H9 (cell line): ENCODE results near the gene RERE. TPM values are rescaled to one million over a fixed set of nuclear protein-coding genes. Genes with fewer than 3 reads are reported as not detected.

Experiments used
- DNase-seq: peaks from one replicate; pipeline ENCODE4 v3.0.0-alpha.2; 2017
- H2AFZ ChIP-seq: one replicate; pipeline ENCODE4 v1.6.1; 2013; ENCODE audit warnings: mild to moderate bottlenecking, low read length, control low read depth, moderate library complexity
- H2AK5ac ChIP-seq: 2 replicates; pipeline ENCODE4 v1.6.1; 2013; ENCODE audit warnings: low read length, control low read depth, mixed read lengths; ENCODE audit not compliant: insufficient read length
- H2BK120ac ChIP-seq: one replicate; pipeline ENCODE4 v1.6.1; 2013; ENCODE audit warnings: low read depth, mild to moderate bottlenecking, low read length, control low read depth, inconsistent platforms; ENCODE audit not compliant: poor library complexity, severe bottlenecking
- H2BK12ac ChIP-seq: 2 replicates; pipeline ENCODE4 v1.6.1; 2013; ENCODE audit warnings: low read length, control low read depth, mixed read lengths, low read depth; ENCODE audit not compliant: insufficient read length
- H2BK15ac ChIP-seq: 2 replicates; pipeline ENCODE4 v1.6.1; 2013; ENCODE audit warnings: low read depth, low read length, control low read depth
- H2BK20ac ChIP-seq: one replicate; pipeline ENCODE4 v1.6.1; 2013; ENCODE audit warnings: low read depth, mild to moderate bottlenecking, low read length, control low read depth, inconsistent platforms; ENCODE audit not compliant: poor library complexity, severe bottlenecking
- H2BK5ac ChIP-seq: 2 replicates; pipeline ENCODE4 v1.6.1; 2013; ENCODE audit warnings: low read length, control low read depth, mixed read lengths; ENCODE audit not compliant: insufficient read length
- H3K14ac ChIP-seq: 2 replicates; pipeline ENCODE4 v1.6.1; 2013; ENCODE audit warnings: low read length, control low read depth; ENCODE audit not compliant: insufficient read depth
- H3K18ac ChIP-seq: 2 replicates; pipeline ENCODE4 v1.6.1; 2013; ENCODE audit warnings: low read depth, mild to moderate bottlenecking, mixed read lengths, low read length, control low read depth; ENCODE audit not compliant: insufficient read length
- H3K23ac ChIP-seq: 2 replicates; pipeline ENCODE4 v1.6.1; 2013; ENCODE audit warnings: low read length, control low read depth, mixed read lengths, low read depth; ENCODE audit not compliant: insufficient read length
- H3K23me2 ChIP-seq: 2 replicates; pipeline ENCODE4 v1.6.1; 2013; ENCODE audit warnings: low read depth, mild to moderate bottlenecking, mixed read lengths, low read length, control low read depth; ENCODE audit not compliant: insufficient read length, poor library complexity, severe bottlenecking
- H3K27ac ChIP-seq: 2 replicates; pipeline ENCODE4 v1.5.1; 2013; ENCODE audit warnings: low read length, control low read depth, mixed read lengths, low read depth; ENCODE audit not compliant: insufficient read length
- H3K27me3 ChIP-seq: 2 replicates; pipeline ENCODE4 v1.6.1; 2013; ENCODE audit warnings: low read length, control low read depth, inconsistent platforms; ENCODE audit not compliant: insufficient read depth
- H3K4ac ChIP-seq: 2 replicates; pipeline ENCODE4 v1.6.1; 2013; ENCODE audit warnings: low read depth, mild to moderate bottlenecking, control low read depth, inconsistent platforms, low read length, moderate library complexity
- H3K4me1 ChIP-seq: 2 replicates; pipeline ENCODE4 v1.6.1; 2013; ENCODE audit warnings: low read length, control low read depth, inconsistent platforms; ENCODE audit not compliant: insufficient read depth
- H3K4me2 ChIP-seq: 2 replicates; pipeline ENCODE4 v1.6.1; 2013; ENCODE audit warnings: low read length, control low read depth, mixed read lengths; ENCODE audit not compliant: insufficient read length, insufficient read depth
- H3K56ac ChIP-seq: 2 replicates; pipeline ENCODE4 v1.6.1; 2013; ENCODE audit warnings: low read depth, mild to moderate bottlenecking, mixed read lengths, low read length, control low read depth; ENCODE audit not compliant: insufficient read length
- H3K79me1 ChIP-seq: 2 replicates; pipeline ENCODE4 v1.6.1; 2013; ENCODE audit warnings: low read depth, mild to moderate bottlenecking, moderate library complexity, low read length, control low read depth, inconsistent platforms; ENCODE audit not compliant: insufficient read depth, poor library complexity, severe bottlenecking
- H3K79me2 ChIP-seq: 2 replicates; pipeline ENCODE4 v1.6.1; 2013; ENCODE audit warnings: low read length, control low read depth, inconsistent platforms; ENCODE audit not compliant: insufficient read depth
- H3K9ac ChIP-seq: 2 replicates; pipeline ENCODE4 v1.6.1; 2013; ENCODE audit warnings: low read length, control low read depth, mixed read lengths; ENCODE audit not compliant: insufficient read length; ENCODE audit errors: extremely low read depth
- H3K9me3 ChIP-seq: one replicate; pipeline ENCODE4 v1.6.1; 2013; ENCODE audit warnings: low read depth, low read length, inconsistent platforms; ENCODE audit not compliant: control insufficient read depth
- H3T11ph ChIP-seq: one replicate; pipeline ENCODE4 v1.6.1; 2013; ENCODE audit warnings: mild to moderate bottlenecking, low read length, control low read depth, inconsistent platforms
- H4K20me1 ChIP-seq: one replicate; pipeline ENCODE4 v1.6.1; 2013; ENCODE audit not compliant: control insufficient read depth, insufficient read length, insufficient read depth
- H4K5ac ChIP-seq: 2 replicates; pipeline ENCODE4 v1.6.1; 2013; ENCODE audit warnings: low read depth, mild to moderate bottlenecking, mixed read lengths, low read length, control low read depth; ENCODE audit not compliant: insufficient read length
- H4K8ac ChIP-seq: replicated peaks from 2 replicates; pipeline ENCODE4 v1.6.1; 2013; ENCODE audit warnings: low read length, control low read depth, mixed read lengths, low read depth; ENCODE audit not compliant: insufficient read length
- H4K91ac ChIP-seq: 2 replicates; pipeline ENCODE4 v1.6.1; 2013; ENCODE audit warnings: low read depth, mild to moderate bottlenecking, moderate library complexity, mixed read lengths, low read length, control low read depth; ENCODE audit not compliant: insufficient read length
- H3K27ac Mint-ChIP-seq, 3 experiments: 2 replicates in 2 of 3; 3 replicates in 1 of 3; pipeline ENCODE4 v1.8.0; 2020 to 2021; ENCODE audit warnings: mixed read lengths in 3 of 3, mild to moderate bottlenecking in 1 of 3, moderate library complexity in 1 of 3
- H3K27me3 Mint-ChIP-seq: 2 replicates; pipeline ENCODE4 v1.8.0; 2021; ENCODE audit warnings: low read depth, mild to moderate bottlenecking, moderate library complexity, mixed read lengths
- H3K36me3 Mint-ChIP-seq, 3 experiments: 2 replicates in 2 of 3; 3 replicates in 1 of 3; pipeline ENCODE4 v1.8.0; 2020 to 2021; ENCODE audit warnings: low read depth in 3 of 3, mixed read lengths in 3 of 3; ENCODE audit not compliant: insufficient read depth in 1 of 3
- H3K4me1 Mint-ChIP-seq, 2 experiments: 2 replicates each; pipeline ENCODE4 v1.8.0; 2020; ENCODE audit warnings: mixed read lengths in 2 of 2
- H3K4me3 Mint-ChIP-seq, 2 experiments: 2 replicates in 1 of 2; 3 replicates in 1 of 2; pipeline ENCODE4 v1.8.0; 2020 to 2021; ENCODE audit warnings: mild to moderate bottlenecking in 2 of 2, mixed read lengths in 2 of 2, moderate library complexity in 1 of 2
- H3K9me3 Mint-ChIP-seq, 2 experiments: 2 replicates in 1 of 2; 3 replicates in 1 of 2; pipeline ENCODE4 v1.8.0; 2020; ENCODE audit warnings: mild to moderate bottlenecking in 2 of 2, mixed read lengths in 2 of 2, moderate library complexity in 1 of 2
- WGBS: extraction: QIAGEN DNeasy Blood & Tissue Kit; methylation state at CpG from one replicate; pipeline ENCODE4 v1.1.7; 2013; ENCODE audit warnings: missing lambda C conversion rate, low lambda C conversion rate, mixed read lengths; ENCODE audit not compliant: insufficient read length; ENCODE audit errors: extremely low coverage; 5-methylcytosine and 5-hydroxymethylcytosine counted together
- total RNA-seq: library from RNA; stranded (reverse); gene quantifications from 2 replicates; pipeline ENCODE4 v1.2.1, GENCODE V29; 2021
- TF ChIP-seq, protein P1 (sequence below): fragments of 200-600 bp; sonication (generic); conservative IDR thresholded peaks from 3 replicates; pipeline ENCODE4 v1.8.0; 2021; ENCODE audit warnings: antibody characterized with exemption, mild to moderate bottlenecking

The RERE gene
- total RNA-seq, 1 experiment from 2014 or later: 103 TPM

DNA sequence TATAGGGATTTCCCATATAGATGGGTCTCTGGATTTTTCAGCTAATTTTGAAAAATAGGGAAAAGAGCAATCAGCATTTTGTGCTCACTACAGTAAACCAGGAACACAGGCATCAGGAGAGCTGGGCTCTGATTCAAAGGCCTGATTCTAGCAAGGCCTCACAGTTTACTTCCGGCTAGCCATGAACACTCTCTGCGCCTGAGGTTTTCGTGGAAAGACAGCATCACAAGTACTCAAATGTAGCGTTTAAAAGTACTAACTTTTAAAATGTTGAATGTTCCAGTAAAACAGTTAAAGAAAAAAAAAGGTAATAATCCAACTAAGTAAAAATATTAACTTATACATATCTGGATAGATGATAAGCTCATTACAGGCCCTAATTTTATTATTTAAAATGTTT, 379.0 kb downstream of the RERE start:
- H3K4me1 Mint-ChIP-seq: peaks cover 45 to 54% of the 10 kb centered on the region in 2 experiments
- no peak overlapping the region for H3K18ac ChIP-seq
- TF ChIP-seq, protein P1, sequence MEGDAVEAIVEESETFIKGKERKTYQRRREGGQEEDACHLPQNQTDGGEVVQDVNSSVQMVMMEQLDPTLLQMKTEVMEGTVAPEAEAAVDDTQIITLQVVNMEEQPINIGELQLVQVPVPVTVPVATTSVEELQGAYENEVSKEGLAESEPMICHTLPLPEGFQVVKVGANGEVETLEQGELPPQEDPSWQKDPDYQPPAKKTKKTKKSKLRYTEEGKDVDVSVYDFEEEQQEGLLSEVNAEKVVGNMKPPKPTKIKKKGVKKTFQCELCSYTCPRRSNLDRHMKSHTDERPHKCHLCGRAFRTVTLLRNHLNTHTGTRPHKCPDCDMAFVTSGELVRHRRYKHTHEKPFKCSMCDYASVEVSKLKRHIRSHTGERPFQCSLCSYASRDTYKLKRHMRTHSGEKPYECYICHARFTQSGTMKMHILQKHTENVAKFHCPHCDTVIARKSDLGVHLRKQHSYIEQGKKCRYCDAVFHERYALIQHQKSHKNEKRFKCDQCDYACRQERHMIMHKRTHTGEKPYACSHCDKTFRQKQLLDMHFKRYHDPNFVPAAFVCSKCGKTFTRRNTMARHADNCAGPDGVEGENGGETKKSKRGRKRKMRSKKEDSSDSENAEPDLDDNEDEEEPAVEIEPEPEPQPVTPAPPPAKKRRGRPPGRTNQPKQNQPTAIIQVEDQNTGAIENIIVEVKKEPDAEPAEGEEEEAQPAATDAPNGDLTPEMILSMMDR: no peak

More for the DNA sequence above, 379.0 kb downstream of the RERE start:
- no peak overlapping the region for H4K91ac ChIP-seq
- WGBS: no CpG with 5 or more reads among the region's 4 CpGs
- no peak overlapping the region for H3K4ac ChIP-seq
- H2AFZ ChIP-seq: no peak overlapping the region
- H2BK12ac ChIP-seq: no peak overlapping the region
- H3K4me1 ChIP-seq: peaks cover 7% of the 10 kb centered on the region; the same call in 1 of the 2 replicates
- no peaks in the 10 kb centered on the region for H3K79me1 ChIP-seq
- no peak overlapping the region for H3K14ac ChIP-seq
- no peaks in the 10 kb centered on the region for H3K9me3 ChIP-seq
- no peak overlapping the region for H3K4me2 ChIP-seq
- peaks cover 6 to 10% (median 8%) of the 10 kb centered on the region in 3 experiments; a peak in 5 of 7 replicates for H3K36me3 Mint-ChIP-seq
- no peak overlapping the region for H2AK5ac ChIP-seq
- H2BK20ac ChIP-seq: no peak overlapping the region
- no peaks in the 10 kb centered on the region for H3K23me2 ChIP-seq
- H2BK120ac ChIP-seq: no peak overlapping the region
- H3K27ac Mint-ChIP-seq: peak overlapping the region in 2 of 3 experiments; percentile 94 to 96; a peak in 5 of 7 replicates
- no peaks in the 10 kb centered on the region for H3K27me3 Mint-ChIP-seq
- H3K9me3 Mint-ChIP-seq: peaks cover 5 to 7% of the 10 kb centered on the region in 2 experiments; a peak in 3 of 5 replicates
- no peak overlapping the region for H3K56ac ChIP-seq
- H3K23ac ChIP-seq: no peak overlapping the region
- no peaks in the 10 kb centered on the region for H4K20me1 ChIP-seq
- no peak overlapping the region for H3K9ac ChIP-seq
- no peak overlapping the region for H4K8ac ChIP-seq
- H2BK15ac ChIP-seq: no peak overlapping the region
- H2BK5ac ChIP-seq: no peak overlapping the region
- no peak overlapping the region for H3T11ph ChIP-seq
- DNase-seq: no peak
- H4K5ac ChIP-seq: no peak overlapping the region
- H3K27ac ChIP-seq: no peak overlapping the region
- H3K4me3 Mint-ChIP-seq: 0 out of 5 replicates have a peak overlapping the region, but pooled peaks of 1 of the 2 experiments have one; percentile 42
- no peaks in the 10 kb centered on the region for H3K27me3 ChIP-seq
- H3K79me2 ChIP-seq: no peaks in the 10 kb centered on the region; the same call in 1 of the 2 replicates
